Memory B cell (primary cell): Measurements from ENCODE around the gene AHNAK2.
A peak's percentile ranks its signal among the peaks of the same experiment; 100 is the strongest.
"Not testable (repeated sequence)": the region's sequence is repeated elsewhere in the genome, so short reads cannot be mapped to it uniquely, and the experiment has no call there.

Experiments
- ATAC-seq: fragments of 150-1000 bp; cut with Tn5 transposase; 2 replicates; pipeline ENCODE4 v1.10.0; 2021; ENCODE audit warnings: low read depth, mild to moderate bottlenecking, moderate library complexity
- DNase-seq, 2 donors: peaks; one replicate each; pipeline ENCODE4 v3.0.0; 2022; ENCODE audit warnings: low spot score in 2 of 2
- H3K27ac Mint-ChIP-seq: one replicate; pipeline ENCODE4 v1.8.0; 2022; ENCODE audit warnings: mild to moderate bottlenecking, moderate library complexity, mixed read lengths
- H3K27me3 Mint-ChIP-seq: one replicate; pipeline ENCODE4 v1.8.0; 2022; ENCODE audit warnings: mixed read lengths
- H3K36me3 Mint-ChIP-seq: one replicate; pipeline ENCODE4 v1.8.0; 2022; ENCODE audit warnings: mild to moderate bottlenecking, mixed read lengths
- H3K4me1 Mint-ChIP-seq: one replicate; pipeline ENCODE4 v1.8.0; 2022; ENCODE audit warnings: mixed read lengths
- H3K4me3 Mint-ChIP-seq: one replicate; pipeline ENCODE4 v1.8.0; 2022; ENCODE audit warnings: mild to moderate bottlenecking, moderate library complexity, mixed read lengths
- H3K9me3 Mint-ChIP-seq: one replicate; pipeline ENCODE4 v1.8.0; 2022; ENCODE audit warnings: mixed read lengths

AHNAK2 gene

DNA sequence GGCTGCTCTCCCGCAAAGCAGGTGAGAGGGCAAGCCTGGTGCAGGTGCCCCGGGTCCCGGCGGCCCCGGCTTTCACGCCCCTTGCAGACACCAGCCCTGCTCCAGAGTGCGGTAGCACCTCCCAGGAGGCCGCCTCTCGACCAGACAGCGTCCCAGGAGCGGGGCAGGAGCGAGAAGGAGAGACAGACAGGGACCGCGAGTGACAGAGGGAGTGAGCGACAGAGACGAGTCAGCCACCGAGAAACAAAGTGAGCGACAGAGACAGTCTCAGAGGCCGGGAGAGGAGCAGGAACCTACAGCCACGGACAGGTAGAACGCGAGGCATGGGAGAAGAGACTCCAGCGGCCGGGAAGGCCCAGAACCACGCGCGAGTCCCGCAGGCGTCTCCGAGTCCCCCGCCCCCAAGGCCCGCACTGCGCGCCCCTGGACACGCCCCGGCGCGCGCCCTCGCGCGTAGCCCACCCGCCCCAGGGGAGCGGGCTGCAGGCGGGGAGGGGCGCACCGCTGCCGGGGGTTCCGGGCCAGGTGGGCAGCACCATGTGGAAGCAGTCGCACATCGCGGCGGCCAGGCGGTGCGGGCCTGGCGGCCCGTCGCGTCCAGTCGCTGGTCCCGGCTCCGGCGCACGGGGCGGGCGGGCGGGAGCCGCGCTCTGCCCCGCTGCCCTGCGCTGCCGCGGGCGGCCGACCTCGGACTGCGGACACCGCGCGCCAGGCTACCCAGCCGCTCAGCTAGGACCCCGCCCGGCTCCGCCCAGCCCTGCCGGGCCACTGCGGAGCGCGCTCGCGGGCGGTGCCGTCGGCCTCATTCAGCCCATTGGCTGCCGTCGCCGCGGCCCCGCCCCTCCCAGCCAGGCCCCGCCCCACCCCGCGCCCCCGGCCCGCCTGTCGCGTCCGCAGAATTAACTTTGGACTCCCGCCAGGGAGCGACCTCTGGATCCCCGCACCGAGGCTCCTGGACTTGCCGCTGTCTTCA is at the start of gene AHNAK2:
Gene AHNAK2, minus strand, starts transcription at position 694 of the 973 bp plus-strand sequence. Its CDS starts 137 bp downstream, at position 557.
- Mint-ChIP-seq H3K36me3 (no peaks in the 10 kb centered on the region), H3K9me3 (no peaks in the 10 kb centered on the region), H3K27me3 (peaks cover 22% of the 10 kb centered on the region), H3K27ac (no peak within 1 kb of the TSS), H3K4me3 (peak within 1 kb of the TSS; percentile 80), H3K4me1 (peaks cover 16% of the 10 kb centered on the region)
- peak in 1 of 2 donors; percentile 43 for DNase-seq
- ATAC-seq, result peak; percentile 57

DNA sequence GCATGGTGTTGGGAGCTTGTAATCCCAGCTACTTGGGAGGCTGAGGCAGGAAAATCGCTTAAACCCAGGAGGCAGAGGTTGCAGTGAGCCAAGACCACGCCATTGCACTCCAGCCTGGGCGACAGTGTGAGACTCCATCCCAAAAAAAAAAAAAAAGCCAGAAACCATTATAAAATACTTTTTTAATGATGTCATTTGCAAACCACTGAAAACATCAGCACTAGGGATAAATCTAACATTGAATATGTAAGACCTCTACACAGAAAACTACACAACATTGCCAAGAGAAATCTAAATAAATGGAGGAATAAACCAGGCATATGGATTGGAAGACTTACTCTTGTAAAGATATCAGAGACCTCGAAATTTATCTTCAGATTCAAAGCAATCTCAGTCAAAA is 49.5 kb upstream of the AHNAK2 start:
- ATAC-seq, H3K36me3 Mint-ChIP-seq, H3K4me3 Mint-ChIP-seq, H3K27me3 Mint-ChIP-seq, H3K9me3 Mint-ChIP-seq, DNase-seq, H3K27ac Mint-ChIP-seq: not testable (repeated sequence)
- peaks cover 13% of the 10 kb centered on the region for H3K4me1 Mint-ChIP-seq

DNA sequence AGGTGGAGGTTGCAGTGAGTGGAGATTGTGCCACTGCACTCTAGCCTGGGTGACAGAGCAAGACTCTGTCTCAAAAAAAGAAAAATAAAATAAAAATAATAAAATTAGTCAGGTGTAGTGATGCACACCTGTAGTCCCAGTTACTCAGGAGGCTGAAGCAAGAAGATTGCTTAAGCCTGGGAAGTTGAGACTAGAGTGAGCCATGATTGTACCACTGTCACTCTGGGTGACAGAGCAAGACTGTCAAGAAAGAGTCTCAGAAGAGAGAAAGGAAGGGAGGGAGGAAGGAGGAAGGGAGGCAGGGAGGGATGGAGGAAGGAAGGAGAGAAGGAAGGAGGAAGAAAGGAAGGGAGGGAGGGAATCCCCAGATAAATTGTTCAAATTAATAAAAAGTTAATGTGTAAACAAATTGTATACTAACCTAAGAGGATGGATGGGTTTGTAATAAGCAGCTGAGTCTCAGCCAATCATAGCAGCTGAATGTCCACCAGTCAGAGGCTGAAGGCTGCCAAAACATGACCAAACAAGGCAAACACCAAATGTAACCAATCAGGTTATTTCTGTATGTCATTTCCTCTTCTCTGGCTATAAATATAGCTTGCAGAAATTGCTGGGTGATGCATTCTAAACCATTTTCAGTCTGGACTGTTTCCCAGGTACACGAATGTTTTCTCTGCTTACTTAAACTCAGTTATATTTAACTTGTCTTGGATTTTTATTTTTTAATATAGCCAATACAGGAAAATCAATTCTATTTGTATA is 48.8 kb upstream of the AHNAK2 start:
- H3K4me1 Mint-ChIP-seq, result peaks cover 14% of the 10 kb centered on the region
- peaks cover 2% of the 10 kb centered on the region for H3K36me3 Mint-ChIP-seq
- DNase-seq (no peak), ATAC-seq (no peak)
- peaks cover 2% of the 10 kb centered on the region for H3K27me3 Mint-ChIP-seq
- H3K4me3 Mint-ChIP-seq, result no peak overlapping the region
- H3K9me3 Mint-ChIP-seq, result no peaks in the 10 kb centered on the region
- no peak overlapping the region for H3K27ac Mint-ChIP-seq

DNA sequence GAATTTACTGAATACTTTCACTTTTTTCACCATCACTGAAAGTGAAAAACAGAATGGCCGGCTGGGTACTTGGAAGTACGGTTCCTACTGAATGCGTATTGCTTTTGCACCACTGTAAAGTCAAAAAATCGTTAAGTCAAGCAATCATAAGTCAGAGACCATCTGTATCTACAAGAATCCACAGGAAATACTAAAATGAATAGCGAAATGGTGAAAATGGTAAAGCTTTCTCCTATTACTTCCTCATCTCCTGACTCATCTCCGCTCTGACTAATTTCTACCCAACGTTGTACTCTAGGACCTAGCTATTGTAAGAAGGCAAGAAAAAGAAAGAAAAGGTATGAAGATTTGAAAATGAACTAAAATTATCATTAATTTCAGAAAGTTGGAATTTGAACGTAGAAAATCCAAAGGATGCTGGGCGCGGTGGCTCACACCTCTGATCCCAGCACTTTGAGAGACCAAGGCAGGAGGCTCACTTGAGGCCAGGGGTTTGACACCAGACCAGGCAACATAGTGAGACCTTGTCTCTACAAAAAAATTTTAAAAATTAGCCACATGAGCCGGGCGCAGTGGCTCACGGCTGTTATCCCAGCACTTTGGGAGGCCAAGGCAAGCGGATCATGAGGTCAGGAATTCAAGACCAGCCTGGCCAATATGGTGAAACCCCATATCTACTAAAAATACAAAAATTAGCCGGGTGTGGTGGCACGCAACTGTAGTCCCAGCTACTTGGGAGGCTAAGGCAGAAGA is 48.0 kb upstream of the AHNAK2 start:
- Mint-ChIP-seq H3K9me3 (no peaks in the 10 kb centered on the region), H3K27ac (peak overlapping the region; percentile 55), H3K4me3 (no peak overlapping the region), H3K4me1 (peaks cover 19% of the 10 kb centered on the region), H3K27me3 (peaks cover 2% of the 10 kb centered on the region), H3K36me3 (peaks cover 2% of the 10 kb centered on the region)
- DNase-seq, result no peak
- ATAC-seq, result no peak

DNA sequence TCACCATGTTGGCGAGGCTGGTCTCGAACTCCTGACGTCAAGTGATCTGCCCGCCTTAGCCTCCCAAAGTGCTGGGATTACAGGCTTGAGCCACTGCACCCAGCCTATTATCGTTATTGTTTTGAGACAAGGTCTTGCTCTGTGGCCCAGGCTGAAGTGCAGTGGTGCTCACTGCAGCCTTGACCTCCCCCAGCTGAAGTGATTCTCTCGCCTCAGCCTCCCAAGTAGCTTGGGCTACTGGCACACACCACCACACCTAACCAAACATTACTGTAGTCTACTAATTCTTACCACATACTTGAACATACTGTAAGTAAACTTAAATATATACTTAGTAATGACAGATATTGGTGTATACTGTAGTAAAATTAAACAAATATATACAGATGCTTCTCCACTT is 47.3 kb upstream of the AHNAK2 start:
- ATAC-seq (no peak), DNase-seq (no peak)
- Mint-ChIP-seq H3K36me3 (peaks cover 2% of the 10 kb centered on the region), H3K4me3 (no peak overlapping the region), H3K27me3 (peaks cover 2% of the 10 kb centered on the region), H3K4me1 (peaks cover 19% of the 10 kb centered on the region), H3K9me3 (no peaks in the 10 kb centered on the region), H3K27ac (no peak overlapping the region)

DNA sequence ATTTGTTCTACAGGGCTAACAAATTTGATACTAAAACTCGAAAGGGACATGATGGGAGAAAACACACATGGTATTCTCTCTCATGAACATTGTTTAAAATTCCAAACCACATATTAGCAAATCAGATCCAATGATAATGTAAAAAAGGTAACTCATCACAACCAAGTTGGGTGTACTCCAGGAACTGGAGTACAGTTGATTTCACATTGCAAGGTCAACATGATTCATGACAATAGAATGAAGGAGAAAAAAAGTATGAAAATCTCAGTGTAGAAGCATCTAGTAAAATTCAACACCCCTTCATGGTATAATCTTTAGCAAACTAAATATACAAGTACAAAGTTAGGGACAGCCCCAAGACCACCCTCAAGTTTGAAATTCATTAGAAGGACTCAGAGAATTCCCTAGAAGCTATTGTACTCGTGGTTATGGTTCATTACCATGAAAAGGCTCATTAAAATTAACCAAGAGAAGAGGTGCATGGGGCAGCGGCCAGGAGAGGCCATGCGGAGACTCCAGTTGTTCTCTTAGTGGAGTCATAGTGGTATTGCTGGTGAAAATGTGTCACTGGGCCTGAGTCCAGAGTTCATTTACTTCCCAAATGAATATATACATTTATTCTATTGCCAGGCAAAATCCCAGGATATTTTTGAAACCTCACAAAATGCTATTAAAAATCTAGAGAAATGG is 45.8 kb upstream of the AHNAK2 start:
- Mint-ChIP-seq H3K36me3 (peaks cover 2% of the 10 kb centered on the region), H3K4me3 (no peak overlapping the region), H3K27ac (no peak overlapping the region)

DNA sequence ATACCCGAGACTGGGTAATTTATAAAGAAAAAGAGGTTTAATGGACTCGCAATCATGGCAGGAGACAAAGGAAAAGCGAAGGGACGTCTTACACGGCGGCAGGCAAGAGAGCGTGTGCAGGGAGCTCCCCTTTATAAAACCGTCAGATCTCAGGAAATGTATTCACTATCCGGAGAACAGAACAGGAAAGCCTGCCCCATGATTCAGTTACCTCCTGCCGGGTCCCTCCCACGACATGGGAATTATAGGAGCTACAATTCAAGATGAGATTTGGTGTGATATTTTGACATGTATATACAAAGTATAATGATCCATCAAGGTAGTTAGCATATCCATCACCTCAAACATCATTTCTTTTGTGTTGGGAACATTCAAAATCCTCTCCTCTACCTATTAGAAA is 45.0 kb upstream of the AHNAK2 start:
- Mint-ChIP-seq H3K9me3 (no peaks in the 10 kb centered on the region), H3K27ac (no peak overlapping the region), H3K36me3 (peaks cover 2% of the 10 kb centered on the region), H3K4me1 (peaks cover 22% of the 10 kb centered on the region), H3K4me3 (no peak overlapping the region), H3K27me3 (peaks cover 2% of the 10 kb centered on the region)
- DNase-seq (no peak), ATAC-seq (no peak)

More for the DNA sequence above, 45.8 kb upstream of the AHNAK2 start:
- DNase-seq, result no peak
- peaks cover 21% of the 10 kb centered on the region for H3K4me1 Mint-ChIP-seq
- H3K27me3 Mint-ChIP-seq, result peaks cover 2% of the 10 kb centered on the region
- no peak for ATAC-seq
- H3K9me3 Mint-ChIP-seq, result no peaks in the 10 kb centered on the region

DNA sequence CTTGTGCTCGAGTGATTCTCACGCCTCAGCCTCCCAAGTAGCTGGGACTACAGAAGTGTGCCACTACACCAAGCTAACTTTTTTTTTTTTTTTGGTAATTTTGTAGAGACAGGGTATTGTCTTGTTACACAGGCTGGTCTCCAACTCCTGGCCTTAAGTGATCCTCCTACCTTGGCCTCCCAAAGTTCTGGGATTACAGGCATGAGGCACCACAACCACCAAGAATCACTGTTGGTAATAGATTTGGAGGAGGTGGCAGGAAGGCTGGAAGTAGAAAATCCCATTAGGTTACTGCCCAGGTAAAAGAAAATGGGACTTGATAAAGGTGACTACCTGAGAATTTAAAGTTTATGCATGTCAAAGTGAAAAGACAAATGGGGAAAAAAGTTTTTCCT is 44.1 kb upstream of the AHNAK2 start:
- Mint-ChIP-seq H3K36me3 (peaks cover 2% of the 10 kb centered on the region), H3K4me3 (peak overlapping the region; percentile 14), H3K9me3 (no peaks in the 10 kb centered on the region), H3K27me3 (peaks cover 2% of the 10 kb centered on the region), H3K27ac (no peak overlapping the region), H3K4me1 (peaks cover 25% of the 10 kb centered on the region)
- no peak for ATAC-seq
- DNase-seq, result no peak

DNA sequence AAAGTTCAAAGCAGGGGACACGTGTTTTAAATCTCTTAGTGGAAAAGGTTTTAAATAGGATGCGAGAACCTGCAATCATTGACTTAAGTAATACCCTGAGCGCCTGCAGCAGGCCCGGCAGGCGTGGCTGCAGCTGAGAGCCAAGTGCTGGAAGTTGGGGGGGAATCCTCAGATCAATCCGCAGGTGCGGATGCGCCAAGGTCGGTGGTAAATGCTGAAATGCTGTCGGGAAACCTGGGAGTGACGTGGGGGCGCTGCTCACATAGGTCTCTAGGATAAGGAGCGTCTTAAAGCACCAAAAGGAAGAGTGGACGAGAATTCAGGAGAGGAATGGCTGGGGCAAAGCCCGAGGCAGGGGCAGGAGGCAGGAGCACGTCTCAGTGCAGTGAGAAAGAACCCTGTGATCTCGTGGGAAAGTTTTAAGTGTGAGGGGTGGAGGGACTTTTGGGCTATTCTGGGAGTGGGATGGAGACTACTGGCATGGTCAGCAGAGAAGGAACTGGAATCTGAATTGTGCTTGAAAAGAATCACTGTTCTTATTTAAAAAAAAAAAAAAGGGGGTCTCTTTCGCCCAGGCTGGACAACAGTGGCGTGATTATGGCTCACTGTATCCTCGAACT is 43.6 kb upstream of the AHNAK2 start:
- Mint-ChIP-seq H3K36me3 (peaks cover under 1% of the 10 kb centered on the region), H3K27ac (peak overlapping the region; percentile 65), H3K27me3 (peaks cover under 1% of the 10 kb centered on the region), H3K4me1 (peaks cover 23% of the 10 kb centered on the region), H3K4me3 (peak overlapping the region; percentile 86), H3K9me3 (no peaks in the 10 kb centered on the region)
- DNase-seq (no peak), ATAC-seq (no peak)

DNA sequence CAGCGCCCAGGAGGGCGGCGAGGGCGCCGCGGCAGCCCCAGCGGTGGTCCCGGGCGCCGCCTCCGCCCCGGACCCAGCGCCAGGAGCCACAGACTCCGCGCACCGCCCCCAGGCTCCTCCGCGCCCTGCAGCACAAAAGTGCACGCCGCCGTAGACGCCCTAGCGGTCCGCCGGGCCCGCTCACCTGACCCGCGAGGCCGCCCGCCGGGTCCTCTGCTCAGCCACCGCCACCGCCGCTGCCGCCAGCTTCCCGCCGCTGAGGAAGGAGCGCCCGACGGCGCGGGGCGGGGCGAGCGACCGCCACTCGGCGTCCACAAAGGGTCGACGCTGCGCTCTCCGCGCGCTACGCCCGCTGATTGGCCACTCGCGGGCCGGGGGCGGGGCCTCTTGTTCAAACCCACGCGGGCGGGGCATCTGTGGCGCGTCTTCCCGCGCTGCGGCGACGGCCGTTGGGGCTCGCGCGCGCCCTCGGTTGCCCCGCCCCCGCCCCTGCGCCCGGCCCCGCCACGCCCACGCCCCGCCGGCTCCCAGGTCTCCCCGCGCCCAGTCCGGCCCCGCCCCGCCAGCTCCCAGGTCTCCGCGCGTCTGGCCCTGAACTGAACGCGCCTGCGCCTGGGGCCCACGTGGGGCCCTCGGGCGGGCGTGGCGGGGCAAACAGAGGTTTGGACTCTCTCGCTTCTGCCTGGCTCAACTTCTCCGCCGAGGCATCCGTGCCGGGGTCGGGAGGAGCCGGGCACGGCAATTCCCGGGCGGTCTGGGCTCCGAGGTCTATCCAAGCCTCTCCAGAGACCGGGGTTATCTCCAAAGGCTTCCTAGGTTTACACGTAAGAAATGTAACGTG is 42.9 kb upstream of the AHNAK2 start, which contains the start of gene CDCA4:
Gene CDCA4, minus strand, starts transcription at position 269 of the 841 bp plus-strand sequence. CDS start 9,154 bp downstream, outside the sequence.
- H3K9me3 Mint-ChIP-seq, result no peaks in the 10 kb centered on the region
- peak within 1 kb of the TSS; percentile 88 for H3K4me3 Mint-ChIP-seq
- no peaks in the 10 kb centered on the region for H3K27me3 Mint-ChIP-seq
- ATAC-seq (peak; percentile 76), DNase-seq (peak; percentile 95 to 97)
- peak within 1 kb of the TSS; percentile 80 for H3K27ac Mint-ChIP-seq
- H3K36me3 Mint-ChIP-seq, result peaks cover 5% of the 10 kb centered on the region
- peaks cover 28% of the 10 kb centered on the region for H3K4me1 Mint-ChIP-seq

DNA sequence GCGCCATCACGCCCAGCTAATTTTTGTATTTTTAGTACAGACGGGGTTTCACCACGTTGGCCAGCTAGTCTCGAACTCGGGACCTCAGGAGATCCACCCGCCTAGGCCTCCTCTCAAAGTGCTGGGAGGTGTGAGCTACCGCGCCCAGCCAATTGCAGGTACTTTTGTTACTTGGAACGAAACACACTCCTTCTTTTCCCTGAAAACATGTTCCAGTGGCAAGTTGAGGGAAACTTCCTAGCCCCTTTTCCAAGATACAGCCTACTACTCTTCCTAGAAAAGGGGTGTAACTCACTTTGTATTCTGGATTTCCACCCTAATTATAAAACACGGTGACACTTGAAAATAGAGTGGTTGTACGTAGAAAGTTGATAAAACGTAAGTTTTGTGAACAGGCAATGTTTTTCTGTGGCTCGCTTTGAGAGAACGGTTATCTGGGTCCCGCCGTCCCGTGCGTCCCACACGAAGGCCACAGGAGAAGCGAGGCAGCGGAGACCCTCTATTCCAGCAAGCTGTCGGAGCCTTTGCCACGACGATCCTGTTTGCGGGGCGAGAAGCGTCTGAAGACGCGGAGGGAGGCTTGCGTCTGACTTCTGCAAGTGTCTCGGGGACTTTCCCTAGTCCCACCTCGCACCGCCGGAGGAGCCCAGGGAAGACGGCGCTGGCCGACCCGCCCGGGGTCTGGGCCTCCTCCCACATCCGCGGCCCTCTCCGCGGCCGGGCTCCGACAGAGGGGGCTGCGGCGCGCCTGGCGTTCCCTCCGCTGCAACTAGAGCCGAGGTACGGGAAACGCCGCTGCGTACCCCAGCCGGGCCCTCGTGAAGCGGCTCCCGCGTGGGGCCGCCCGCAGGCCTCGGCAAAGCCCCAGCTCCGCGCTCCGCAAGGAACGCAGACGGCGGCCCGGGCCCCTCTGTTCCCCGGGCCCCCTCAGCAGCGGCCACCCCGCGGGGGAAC is 42.0 kb upstream of the AHNAK2 start:
- Mint-ChIP-seq H3K9me3 (no peaks in the 10 kb centered on the region), H3K4me3 (peak overlapping the region; percentile 88), H3K36me3 (peaks cover 5% of the 10 kb centered on the region), H3K4me1 (peaks cover 28% of the 10 kb centered on the region), H3K27me3 (no peaks in the 10 kb centered on the region), H3K27ac (peak overlapping the region; percentile 80)
- ATAC-seq (peak; percentile 26), DNase-seq (peak; percentile 54 to 60)
